Hypothalamus (tissue), 51 donors: ENCODE measurements around the gene NRXN2.
A peak's percentile ranks its signal among the peaks of the same experiment; 100 is the strongest.

Source experiments
- DNase-seq, 51 donors: peaks; one replicate each; lab custom pipeline; 2025; lab: John Stamatoyannopoulos, UW

The NRXN2 gene

DNA sequence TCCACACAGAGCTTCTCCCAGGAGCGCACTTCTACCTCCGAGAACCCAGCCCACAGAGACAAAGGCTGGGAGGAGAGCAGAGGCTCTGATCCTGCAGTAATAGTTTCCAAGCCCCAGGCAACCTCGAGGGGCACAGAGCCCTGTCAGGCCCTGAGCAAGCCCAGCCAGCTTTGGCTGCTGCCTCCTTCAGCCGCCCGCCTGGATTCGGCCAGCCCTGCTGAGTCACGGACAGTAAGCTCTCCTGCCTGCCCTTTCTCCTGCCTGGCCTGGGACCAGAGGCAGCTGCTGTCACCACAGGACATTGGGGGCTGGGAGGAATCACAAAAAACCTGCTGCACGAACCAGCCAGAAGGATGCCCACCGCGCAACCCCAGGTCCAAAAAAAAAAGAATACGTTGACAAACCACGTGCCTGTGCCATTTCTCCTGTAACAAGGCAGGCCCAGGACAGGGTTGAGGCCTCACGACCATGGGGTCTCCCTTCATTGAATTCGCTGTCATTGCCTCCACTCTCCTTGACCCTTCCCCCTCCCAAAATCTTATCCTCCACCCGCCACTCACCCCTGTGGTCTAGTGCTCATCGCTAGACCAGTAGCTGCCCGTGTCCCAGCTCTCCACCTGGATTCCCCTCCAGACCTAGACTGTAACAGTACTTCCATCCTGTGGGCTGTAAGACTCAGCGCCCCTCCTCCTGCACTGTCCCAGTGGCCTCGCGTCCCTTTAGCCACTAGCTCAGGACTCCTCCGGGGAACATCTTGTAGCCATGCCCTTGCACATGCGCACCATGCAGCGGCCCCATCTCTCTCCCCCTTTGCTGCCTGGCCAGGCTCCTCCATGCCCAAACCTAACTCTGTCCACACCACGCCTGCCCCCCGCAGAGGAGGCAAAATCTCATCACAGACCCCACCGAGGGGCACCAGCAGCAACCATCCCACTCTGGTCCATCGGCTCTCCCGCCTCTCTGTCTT, 139.4 kb downstream of the NRXN2 start:
- DNase-seq = no peak

DNA sequence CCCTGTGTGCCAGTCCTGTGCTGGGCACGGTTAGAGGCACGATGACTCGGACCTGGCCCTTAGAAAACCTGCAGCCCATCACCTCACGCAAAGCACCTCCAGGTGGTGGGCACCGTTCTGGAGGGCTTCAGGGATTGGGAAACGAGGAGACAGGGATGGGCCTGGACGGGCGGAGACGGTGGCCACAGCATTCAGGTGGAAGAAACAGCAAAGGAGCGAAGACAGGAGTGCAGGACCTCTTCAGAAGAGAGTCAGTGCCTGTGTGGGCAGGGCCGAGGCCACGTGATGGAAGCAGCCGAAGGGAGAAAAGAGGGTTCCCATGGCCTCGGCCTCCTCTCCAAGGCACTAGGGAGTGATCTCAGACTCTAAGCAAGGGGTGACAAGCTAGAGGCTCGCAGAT, 140.1 kb downstream of the NRXN2 start:
- no peak for DNase-seq

DNA sequence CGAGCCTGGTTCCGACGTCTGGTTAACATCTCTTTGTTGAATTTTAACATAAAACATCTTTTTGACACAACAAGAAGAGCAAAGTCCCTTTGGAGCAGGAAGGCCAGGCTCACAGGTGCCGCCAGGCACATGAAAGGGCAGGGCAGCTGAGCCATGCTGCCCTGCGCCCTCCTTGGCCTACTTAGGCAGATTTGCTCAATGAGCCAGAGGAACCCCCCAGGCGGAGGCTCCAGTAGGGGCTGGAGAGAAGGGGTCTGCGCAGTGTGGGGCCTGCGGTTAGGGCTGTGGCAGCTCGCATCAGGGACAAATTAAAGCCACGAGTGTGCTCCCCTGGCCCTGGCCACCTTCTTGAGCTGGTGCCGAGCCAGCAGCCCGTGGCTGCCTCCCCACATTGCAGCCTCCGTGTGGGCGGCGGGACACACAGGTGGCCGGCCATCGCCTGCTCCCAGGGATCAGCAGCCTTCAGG, 141.9 kb downstream of the NRXN2 start:
- DNase-seq = no peak

DNA sequence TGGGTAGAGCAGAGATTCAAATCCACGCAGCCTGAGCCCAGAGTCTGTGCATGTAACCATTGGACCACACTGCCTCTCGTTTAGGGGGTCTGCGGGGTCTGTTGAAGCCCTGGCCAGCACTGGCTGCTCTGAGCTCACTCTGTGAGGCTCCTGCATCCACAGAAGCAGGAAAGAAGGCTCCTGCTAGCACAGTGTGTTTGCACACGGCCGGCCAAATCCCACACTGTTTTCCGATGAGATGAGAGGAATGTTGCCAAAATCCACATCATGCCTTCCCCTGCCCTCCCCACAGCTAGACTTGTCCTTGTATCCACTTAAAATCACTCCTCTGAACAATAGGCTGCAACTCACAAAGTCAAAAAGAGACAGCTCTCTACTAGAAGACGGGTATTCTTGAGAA, 142.6 kb downstream of the NRXN2 start:
- DNase-seq = peak in 2 of 51 donors; percentile 6 to 47

DNA sequence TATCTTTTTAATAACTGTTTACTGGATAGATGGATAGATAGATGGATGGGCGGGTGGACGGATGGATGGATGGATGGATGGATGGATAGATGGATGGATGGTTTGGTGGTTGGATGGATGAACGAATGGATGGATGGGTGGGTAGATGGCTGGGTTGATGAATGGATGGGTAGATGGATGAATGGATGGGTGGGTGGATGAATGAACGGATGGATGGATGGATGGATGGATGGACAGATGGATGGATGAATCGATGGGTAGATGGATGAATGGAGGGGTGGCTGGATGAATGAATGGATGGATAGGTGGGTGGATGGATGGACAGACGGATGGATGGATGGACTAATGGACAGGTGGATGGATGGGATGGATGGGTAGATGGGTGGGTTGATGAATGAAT, 145.8 kb downstream of the NRXN2 start:
- DNase-seq = no peak

DNA sequence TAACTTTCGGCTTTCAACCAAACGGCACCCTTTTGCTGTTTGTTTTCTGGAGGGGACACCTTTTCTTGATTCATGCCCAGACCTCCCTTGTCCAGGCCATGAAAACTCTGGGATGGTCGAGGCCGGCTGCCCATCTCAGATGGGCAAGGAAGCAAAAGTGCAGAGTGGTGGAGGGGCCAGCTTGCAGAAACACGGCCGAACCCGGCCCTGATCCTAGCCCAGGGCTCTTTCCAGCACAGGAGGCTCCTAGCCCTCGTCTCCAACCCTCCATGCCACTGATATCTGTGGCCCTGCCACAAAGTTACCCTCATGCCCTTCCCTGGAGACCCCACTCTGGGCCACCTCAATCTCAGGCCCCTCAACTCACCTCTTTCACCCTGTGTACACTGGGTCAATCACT, 150.9 kb downstream of the NRXN2 start:
- no peak for DNase-seq

DNA sequence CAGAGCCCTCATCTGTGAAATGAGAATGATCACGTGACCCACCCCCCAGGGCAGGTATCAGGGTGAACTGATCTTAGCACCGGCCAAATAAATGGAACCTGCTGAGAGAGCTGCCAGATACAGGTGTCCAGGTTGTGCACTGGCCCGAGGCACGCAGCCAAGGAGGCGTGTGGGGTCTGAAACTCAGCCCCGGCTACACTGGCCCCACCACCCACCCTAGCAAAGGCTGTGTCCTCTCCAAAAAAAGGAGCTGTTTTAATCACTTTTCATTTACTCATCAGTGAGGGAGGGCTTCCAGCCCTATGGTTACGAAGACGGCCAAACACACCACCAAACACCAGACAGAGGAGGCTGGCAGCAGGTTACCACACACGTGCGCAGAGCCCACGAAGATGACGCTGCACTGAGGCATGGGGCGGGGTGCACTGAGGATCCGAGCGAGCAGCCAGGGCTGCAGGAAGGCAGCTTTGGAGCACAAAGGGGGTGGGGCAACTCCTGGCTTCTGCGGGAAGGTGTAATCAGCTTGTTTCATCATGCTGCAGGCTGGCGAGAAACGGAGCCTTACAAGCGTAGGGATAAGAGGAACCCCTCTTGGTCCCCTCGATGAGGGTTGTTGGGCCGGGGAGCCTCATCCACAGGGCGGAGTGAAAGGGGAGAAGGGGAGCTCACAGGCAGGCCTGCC, 151.4 kb downstream of the NRXN2 start:
- DNase-seq = peak in 1 of 51 donors; percentile 26

DNA sequence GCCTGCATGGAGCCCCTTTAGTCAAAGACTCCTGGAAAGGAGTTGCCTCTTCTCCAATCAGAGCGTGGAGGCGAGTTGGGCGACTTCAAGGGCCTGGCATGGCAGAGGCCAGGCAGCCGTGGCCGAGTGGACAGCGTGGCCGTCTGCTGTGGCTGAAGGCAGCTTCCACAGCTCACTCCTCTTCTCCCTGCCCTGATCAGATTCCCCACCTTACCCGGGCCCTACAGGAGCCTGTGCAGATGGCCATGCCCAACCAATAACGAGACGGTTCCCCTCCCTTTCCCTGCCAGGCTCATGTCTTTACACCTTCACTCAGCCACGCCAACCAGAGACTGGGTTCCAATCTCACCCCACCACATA, 152.0 kb downstream of the NRXN2 start:
- no peak for DNase-seq

DNA sequence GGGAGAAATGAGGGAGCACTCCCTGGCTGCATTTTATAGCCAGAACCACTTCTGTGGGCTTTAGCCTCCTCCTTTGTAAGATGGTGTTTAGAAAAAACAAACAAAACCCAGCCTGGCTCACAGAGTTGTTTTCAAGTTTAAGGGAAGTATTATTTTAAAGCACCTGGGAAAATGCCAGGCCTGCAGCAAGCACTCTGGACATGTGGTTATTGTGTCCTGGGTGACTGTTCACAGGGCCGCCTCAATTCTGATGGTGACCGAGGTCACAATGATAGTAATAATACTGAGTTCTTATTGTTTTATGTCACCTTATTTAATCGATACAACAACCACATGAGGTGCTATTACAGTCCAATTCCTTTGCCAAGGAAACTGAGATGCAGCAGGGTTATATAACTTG, 152.7 kb downstream of the NRXN2 start:
- no peak for DNase-seq

DNA sequence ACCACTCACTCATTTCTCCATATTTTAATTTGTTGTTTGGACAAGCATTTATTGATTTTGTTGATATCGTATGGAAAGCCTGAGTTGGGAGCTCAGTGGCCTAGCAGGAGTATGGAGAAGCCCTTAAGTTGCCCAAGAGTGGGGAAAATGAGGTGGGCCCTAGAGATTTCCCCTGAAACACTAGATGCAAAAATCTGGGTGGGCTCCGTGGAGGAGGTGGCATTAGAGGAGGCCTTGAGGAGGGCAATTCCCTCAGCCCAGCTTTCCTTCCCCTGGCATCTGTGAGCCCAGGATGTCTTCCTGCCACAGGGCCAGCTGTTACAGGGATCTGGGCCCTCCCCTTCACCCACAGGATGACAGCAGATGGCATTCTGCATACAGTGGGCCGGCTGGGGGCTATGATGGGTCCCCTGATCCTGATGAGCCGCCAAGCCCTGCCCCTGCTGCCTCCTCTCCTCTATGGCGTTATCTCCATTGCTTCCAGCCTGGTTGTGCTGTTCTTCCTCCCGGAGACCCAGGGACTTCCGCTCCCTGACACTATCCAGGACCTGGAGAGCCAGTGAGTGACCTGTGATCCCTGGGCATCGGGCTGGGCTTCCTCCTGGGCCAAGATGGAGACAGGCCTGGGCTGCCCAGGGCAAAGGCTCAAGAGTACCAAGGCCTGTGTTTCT, 153.6 kb downstream of the NRXN2 start:
- DNase-seq = no peak

DNA sequence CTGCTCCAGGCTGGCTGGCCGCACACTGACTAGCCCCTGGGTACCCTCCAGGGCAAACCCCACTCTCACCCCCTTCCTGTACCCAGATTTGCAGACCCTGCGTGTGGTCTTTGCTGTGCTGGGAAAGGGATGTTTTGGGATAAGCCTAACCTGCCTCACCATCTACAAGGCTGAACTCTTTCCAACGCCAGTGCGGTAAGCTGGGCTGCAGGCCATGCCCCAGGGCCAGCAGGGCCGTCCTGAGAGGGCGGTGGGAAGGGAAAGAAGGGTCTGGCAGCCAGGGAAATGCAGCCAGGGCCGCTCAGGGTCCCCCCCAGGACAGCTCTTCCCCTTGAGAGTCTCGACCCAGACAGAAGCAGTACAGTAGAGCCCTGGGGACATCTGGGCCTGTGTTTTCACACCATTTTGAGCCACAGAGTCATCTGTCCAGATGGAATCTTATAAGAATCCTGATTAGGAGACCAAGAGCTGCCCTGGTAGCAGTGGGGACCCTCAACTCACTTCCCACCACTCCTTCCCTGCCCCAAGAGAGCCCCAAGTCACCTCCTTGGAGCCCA, 154.3 kb downstream of the NRXN2 start:
- no peak for DNase-seq

DNA sequence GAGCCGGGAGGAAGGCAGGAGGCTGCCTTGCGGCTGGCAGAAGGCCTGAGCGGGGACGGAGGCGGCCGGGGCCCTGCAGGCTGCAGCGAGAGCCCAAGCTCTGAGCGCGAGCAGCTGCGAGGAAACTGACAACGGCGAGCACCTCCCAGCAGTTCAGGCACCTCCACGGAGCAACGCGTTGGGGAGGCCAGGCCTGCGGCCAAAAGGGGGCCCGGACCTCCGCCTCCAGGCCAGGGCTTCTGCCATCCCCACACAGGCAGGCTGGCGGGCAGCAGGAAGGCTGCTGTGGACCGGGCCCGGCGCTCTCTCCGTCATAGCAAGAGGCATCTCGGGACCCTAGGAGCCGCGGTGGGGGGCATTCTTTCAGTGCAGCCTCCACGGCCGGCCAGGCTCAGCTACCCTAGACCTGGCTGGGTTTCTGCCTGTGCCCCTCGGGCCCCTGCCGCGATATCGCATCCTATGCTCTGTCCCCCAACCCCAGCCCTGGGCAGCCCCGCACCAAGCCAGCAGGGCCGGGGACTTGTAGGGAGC, 154.9 kb downstream of the NRXN2 start:
- DNase-seq = no peak

DNA sequence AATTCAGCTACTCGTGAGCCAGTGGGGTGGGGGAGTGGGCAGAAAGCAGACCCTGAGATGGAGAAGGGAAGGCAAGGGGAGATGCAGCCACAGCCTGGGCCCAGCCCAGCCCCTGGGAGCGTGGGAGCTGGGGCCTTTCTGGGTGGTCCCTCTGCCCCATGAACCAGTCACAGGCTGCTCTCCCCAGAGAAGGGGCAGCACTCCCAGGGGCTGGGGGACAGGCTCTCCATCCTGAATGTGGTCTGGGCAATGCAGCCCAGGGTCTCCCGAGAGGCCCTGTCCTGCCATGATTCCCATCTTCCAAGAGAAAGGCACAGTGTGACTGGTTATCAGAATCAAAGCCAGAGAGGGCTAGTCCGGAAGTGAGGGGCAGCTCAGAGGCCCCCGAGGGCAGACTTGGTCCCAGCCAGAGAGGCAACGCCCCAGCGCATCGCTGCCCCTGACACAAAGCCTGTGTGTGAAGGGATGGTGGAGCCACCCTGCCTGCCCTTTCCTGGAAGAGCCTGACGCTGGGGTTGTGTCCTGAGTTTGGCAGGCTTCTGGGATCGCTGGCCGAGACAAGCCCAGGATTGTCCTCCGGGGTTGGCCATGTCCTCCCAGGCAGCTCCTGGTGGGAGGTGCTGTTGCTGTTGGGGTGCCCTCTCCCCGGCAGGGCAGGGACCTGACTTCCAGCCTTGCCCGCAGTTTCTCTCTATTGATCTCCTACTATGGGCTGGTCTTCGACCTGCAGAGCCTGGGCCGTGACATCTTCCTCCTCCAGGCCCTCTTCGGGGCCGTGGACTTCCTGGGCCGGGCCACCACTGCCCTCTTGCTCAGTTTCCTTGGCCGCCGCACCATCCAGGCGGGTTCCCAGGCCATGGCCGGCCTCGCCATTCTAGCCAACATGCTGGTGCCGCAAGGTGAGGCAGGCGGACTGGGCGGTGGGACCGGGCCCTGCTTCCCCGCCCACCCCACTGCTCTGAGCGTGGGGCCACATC, 155.8 kb downstream of the NRXN2 start:
- DNase-seq = peak in 3 of 51 donors; percentile 20 to 64 (median 26)

DNA sequence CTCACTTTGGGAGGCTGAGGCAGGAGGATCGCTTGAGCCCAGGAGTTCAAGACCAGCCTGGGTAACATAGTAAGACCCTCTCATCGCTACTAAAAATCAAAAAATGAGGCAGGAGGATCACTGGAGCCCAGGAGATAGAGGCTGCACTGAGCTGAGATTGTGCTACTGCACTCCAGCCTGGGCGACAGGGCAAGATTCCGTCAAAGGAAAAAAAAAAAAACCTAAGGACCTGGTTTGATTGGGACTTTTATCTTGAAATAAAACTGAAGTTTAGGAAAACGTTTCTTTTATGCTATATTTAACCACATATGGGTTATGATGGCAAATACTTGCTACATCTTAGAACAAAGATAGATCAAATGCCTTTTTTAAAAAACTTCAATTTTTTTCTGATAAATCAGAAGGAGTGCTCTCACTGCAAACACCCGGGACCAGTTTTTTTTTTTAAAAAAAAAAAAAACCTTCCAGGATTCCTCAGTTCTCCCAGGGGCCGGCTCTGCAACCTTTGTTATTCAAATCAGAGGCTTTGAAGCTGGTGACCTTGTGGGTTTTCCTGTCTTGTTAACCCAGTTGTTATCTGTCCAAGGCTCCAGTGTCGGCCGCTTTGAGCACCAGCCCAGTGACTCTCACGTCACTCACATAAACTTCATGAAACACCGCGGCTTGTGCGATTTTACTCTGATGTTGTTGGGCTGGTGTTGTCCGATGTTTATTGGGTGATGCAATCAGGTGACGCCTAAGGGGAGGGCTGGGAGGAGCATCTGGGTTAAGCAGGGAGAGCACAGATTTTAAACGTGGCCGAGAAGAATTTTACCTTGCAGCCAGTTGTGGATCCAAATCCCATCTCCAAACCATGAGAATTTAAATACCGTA, 156.7 kb downstream of the NRXN2 start:
- DNase-seq = peak in 26 of 51 donors; percentile 12 to 52 (median 32)

DNA sequence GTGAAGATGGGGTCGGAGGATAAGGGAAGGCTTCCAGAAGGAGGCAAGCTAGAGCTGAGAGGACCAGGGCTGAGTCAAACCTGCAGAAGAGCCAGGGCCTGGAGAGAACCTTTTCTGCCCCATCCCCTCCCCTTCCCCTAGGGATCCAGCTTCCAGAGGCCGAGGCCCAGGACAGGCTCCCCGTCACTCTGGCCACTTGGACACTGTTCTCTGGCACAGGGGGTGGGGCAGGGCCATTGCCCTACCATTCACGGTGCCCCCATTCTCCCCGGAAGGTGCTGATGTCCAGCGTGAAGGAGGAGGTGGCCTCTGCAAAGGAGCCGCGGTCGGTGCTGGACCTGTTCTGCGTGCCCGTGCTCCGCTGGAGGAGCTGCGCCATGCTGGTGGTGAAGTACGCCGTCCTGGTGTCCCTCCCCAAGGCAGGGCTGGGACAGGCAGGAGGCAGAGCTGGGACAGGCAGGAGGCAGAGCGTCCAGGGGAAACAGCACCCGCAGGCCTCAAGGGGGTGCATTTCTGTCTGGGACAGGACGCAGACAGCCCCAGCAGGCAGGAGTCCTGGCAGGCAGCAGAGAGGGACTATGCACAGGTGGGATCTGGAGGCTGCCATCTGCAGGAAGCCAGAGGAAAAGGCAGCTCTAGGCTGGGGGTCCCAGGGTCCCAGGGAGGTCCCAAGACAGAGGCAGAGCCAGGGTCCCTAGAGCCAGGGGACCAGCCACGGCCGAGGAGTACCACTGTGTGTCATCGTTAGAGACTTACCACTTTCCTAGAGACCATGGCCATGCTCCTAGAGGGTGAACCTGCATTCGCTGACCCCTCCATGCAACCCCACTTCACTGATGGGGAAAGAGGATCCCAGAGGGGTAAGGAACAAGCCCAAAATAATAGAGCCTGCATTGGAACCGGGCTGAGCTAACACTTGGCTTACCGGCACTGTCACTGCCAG, 157.8 kb downstream of the NRXN2 start:
- no peak for DNase-seq

DNA sequence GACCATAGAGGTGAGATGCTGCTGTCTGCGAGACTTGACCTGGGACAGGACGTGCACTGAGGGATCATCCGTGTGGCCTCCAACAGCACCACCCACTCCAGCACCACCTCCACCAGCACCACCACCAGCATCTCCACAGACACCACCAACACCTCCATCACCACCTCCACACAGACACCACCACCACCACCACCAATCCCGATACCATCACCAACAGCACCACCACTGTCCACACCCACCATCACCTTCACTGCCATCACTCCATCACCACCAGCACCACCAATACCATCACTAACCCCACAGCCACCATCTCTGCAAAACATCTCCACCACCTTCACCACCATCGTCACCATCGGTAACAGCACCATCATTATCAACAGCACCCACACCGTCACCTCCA, 158.6 kb downstream of the NRXN2 start:
- no peak for DNase-seq

DNA sequence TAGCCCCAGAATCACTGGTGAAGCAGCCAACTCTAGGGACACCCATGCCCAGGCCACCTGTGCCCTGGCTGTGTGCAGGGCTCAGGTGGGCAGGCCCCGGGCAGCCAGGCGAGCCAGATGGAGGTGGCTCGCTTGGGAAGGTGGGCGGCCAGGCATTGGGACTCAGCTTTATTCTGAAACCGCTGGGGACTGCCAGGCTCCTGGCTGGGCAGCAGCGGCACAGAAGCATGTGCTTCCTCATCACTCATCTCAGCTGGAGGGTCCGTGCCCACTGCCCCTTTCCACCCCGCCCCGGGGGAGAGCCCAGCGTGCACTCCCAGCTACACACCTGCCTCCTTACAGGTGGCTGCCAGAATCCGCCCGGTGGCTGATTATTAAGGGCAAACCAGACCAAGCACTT, 159.0 kb downstream of the NRXN2 start:
- DNase-seq = no peak
